HCT116 (cell line): ENCODE results near the gene SAMD4A. TPM values are rescaled to one million over a fixed set of nuclear protein-coding genes. Genes with fewer than 3 reads are reported as not detected.

Experiments
- ATAC-seq: fragments of 200-7000 bp; cut with Tn5 transposase; 2 replicates; pipeline ENCODE4 v1.9.1; 2020; ENCODE audit warnings: mild to moderate bottlenecking, moderate library complexity
- BruUV-seq: library from RNA; stranded (reverse); fragments of 400-500 nt; replicated peaks from 2 replicates; lab custom pipeline; 2021; lab: Mats Ljungman, UMichigan
- CTCF ChIA-PET: fragments of 300-600 bp; sonication (Branson Sonifier 250); formaldehyde crosslinking; loops from one replicate; lab custom pipeline; 2021; ENCODE audit warnings: antibody characterized with exemption; lab: Charles Lee
- POLR2A ChIA-PET: fragments of 300-600, 350-600 bp; sonication (Branson Sonifier 250); formaldehyde crosslinking; loops from one replicate; lab custom pipeline; 2021; ENCODE audit warnings: antibody characterized with exemption; lab: Charles Lee
- RAD21 ChIA-PET, 2 experiments: fragments of 300-600 bp; sonication (Branson Sonifier 250); formaldehyde crosslinking; loops; one replicate each; lab custom pipeline; 2023; ENCODE audit warnings: low total read pairs in 2 of 2; ENCODE audit not compliant: uncharacterized antibody in 2 of 2, unreplicated experiment in 2 of 2, low non-redundant PET in 1 of 2; lab: Charles Lee
- DNase-seq: peaks from one replicate; pipeline ENCODE4 v3.0.0-alpha.2; 2010; ENCODE audit warnings: low read depth, low spot score
- H2AFZ ChIP-seq: fragments of 200-600 bp; shearing (Covaris generic), sonication (generic); 2 replicates; pipeline ENCODE4 v1.6.1; 2017; ENCODE audit warnings: low read depth, mixed run types, mixed read lengths, antibody characterized with exemption, low read length; ENCODE audit not compliant: poor library complexity, severe bottlenecking
- H3K27ac ChIP-seq: 2 replicates; pipeline ENCODE4 v1.5.1; 2012; ENCODE audit warnings: low read depth, low read length
- H3K27me3 ChIP-seq: fragments of 200-600 bp; sonication (generic); 2 replicates; pipeline ENCODE4 v1.6.1; 2016; ENCODE audit warnings: mixed run types, low read length, mixed read lengths; ENCODE audit not compliant: insufficient read depth
- H3K36me3 ChIP-seq, 2 experiments: fragments of 200-500 bp in 1 of 2; fragments of 200-600 bp in 1 of 2; sonication (Bioruptor generic) in 1 of 2; sonication (generic) in 1 of 2; 2 replicates each; pipeline versions ENCODE4 v1.5.1 to v1.6.1; 2014 to 2016; ENCODE audit warnings: low read length in 2 of 2, inconsistent platforms in 1 of 2, mixed read lengths in 1 of 2, mixed run types in 1 of 2; ENCODE audit not compliant: insufficient read depth in 2 of 2, control insufficient read depth in 1 of 2
- H3K4me1 ChIP-seq, 2 experiments: fragments of 200-600 bp in 1 of 2; sonication (generic) in 1 of 2; 2 replicates each; pipeline versions ENCODE4 v1.5.1 to v1.6.1; 2012 to 2017; ENCODE audit warnings: low read length in 2 of 2, inconsistent platforms in 1 of 2, mild to moderate bottlenecking in 1 of 2, mixed read lengths in 1 of 2, mixed run types in 1 of 2, moderate library complexity in 1 of 2; ENCODE audit not compliant: insufficient read depth in 2 of 2, control insufficient read depth in 1 of 2
- H3K4me2 ChIP-seq: fragments of 200-600 bp; sonication (generic); 2 replicates; pipeline ENCODE4 v1.6.1; 2017; ENCODE audit warnings: mixed run types, low read length, mixed read lengths
- H3K4me3 ChIP-seq, 2 experiments: fragments of 200-600 bp in 1 of 2; sonication (generic) in 1 of 2; replicated peaks in 1 of 2; 2 replicates each; pipeline ENCODE4 v1.5.1; 2011 to 2016; ENCODE audit warnings: low read length in 2 of 2, control low read depth in 1 of 2, low read depth in 1 of 2, mild to moderate bottlenecking in 1 of 2, mixed read lengths in 1 of 2, mixed run types in 1 of 2
- H3K79me2 ChIP-seq: fragments of 200-600 bp; sonication (generic); 2 replicates; pipeline ENCODE4 v1.6.1; 2017; ENCODE audit warnings: mild to moderate bottlenecking, mixed run types, low read length, moderate library complexity, mixed read lengths; ENCODE audit not compliant: insufficient read depth
- H3K9ac ChIP-seq: fragments of 200-600 bp; sonication (generic); 2 replicates; pipeline ENCODE4 v1.6.1; 2016; ENCODE audit warnings: low read length, mixed read lengths
- H3K9me2 ChIP-seq: fragments of 200-600 bp; sonication (generic), shearing (Covaris generic); 2 replicates; pipeline ENCODE4 v1.6.1; 2017; ENCODE audit warnings: mixed run types, mild to moderate bottlenecking, moderate library complexity; ENCODE audit not compliant: insufficient read depth
- H3K9me3 ChIP-seq, 2 experiments: fragments of 200-500 bp in 1 of 2; fragments of 200-600 bp in 1 of 2; sonication (Bioruptor generic) in 1 of 2; sonication (generic) in 1 of 2; 2 replicates each; pipeline ENCODE4 v1.6.1; 2014 to 2017; ENCODE audit warnings: low read length in 2 of 2, mixed read lengths in 2 of 2, inconsistent platforms in 1 of 2, low read depth in 1 of 2, mild to moderate bottlenecking in 1 of 2, mixed run types in 1 of 2, moderate library complexity in 1 of 2; ENCODE audit not compliant: control insufficient read depth in 1 of 2, insufficient read depth in 1 of 2
- H4K20me1 ChIP-seq: fragments of 200-600 bp; sonication (generic), shearing (Covaris generic); 2 replicates; pipeline ENCODE4 v1.6.1; 2017; ENCODE audit warnings: mixed run types, mild to moderate bottlenecking, moderate library complexity; ENCODE audit not compliant: insufficient read depth
- CTCF ChIP-seq, 3 experiments: fragments of 200-600 bp in 1 of 3; sonication (generic) in 1 of 3; IDR thresholded peaks in 2 of 3; conservative IDR thresholded peaks in 1 of 3; 2 replicates each; pipeline ENCODE4 v1.5.1; 2012 to 2017; ENCODE audit warnings: low read depth in 2 of 3, low read length in 2 of 3, antibody characterized with exemption in 1 of 3, borderline replicate concordance in 1 of 3, control low read depth in 1 of 3, mild to moderate bottlenecking in 1 of 3, mixed read lengths in 1 of 3, mixed run types in 1 of 3, moderate library complexity in 1 of 3; ENCODE audit not compliant: insufficient read depth in 1 of 3
- EGR1 ChIP-seq: IDR thresholded peaks from 2 replicates; pipeline ENCODE4 v1.6.1; 2012; ENCODE audit warnings: low read depth
- FOSL1 ChIP-seq: IDR thresholded peaks from 2 replicates; pipeline ENCODE4 v1.6.1; 2012; ENCODE audit warnings: low read depth
- JUND ChIP-seq: IDR thresholded peaks from 2 replicates; pipeline ENCODE4 v1.6.1; 2012
- MAX ChIP-seq: IDR thresholded peaks from 2 replicates; pipeline ENCODE4 v1.6.1; 2012
- REST ChIP-seq: IDR thresholded peaks from 2 replicates; pipeline ENCODE4 v1.6.1; 2012; ENCODE audit warnings: low read depth
- SRF ChIP-seq: IDR thresholded peaks from 2 replicates; pipeline ENCODE4 v1.6.1; 2012; ENCODE audit warnings: low read depth
- intact Hi-C: fragments of 100-400 bp; cut with micrococcal nuclease; formaldehyde crosslinking; loops from 2 replicates; pipeline ENCODE4 v1.10.0; 2022
- total RNA-seq: library from RNA; stranded (reverse); gene quantifications from one replicate; pipeline ENCODE4 v1.2.1, GENCODE V29; 2021; ENCODE audit not compliant: unreplicated experiment

The SAMD4A gene
- total RNA-seq, 1 experiment from 2014 or later = 9.0 TPM

- Histone ChIP-seq H3K36me3 (no peaks in the 10 kb centered on the region), H3K4me3 (peak overlapping the region in 1 of 2 experiments; percentile 37; a peak in 2 of 4 replicates), H3K9me3 (no peaks in the 10 kb centered on the region), H3K9me2 (no peaks in the 10 kb centered on the region), H3K27ac (peak overlapping the region; percentile 6; the same call in 1 of the 2 replicates), H2AFZ (no peak overlapping the region), H4K20me1 (no peaks in the 10 kb centered on the region), H3K4me2 (peak overlapping the region; percentile 80), H3K79me2 (no peaks in the 10 kb centered on the region; the same call in 1 of the 2 replicates), H3K9ac (peak overlapping the region; percentile 37), H3K4me1 (peaks cover 52 to 61% of the 10 kb centered on the region in 2 experiments), H3K27me3 (no peaks in the 10 kb centered on the region)
- intact Hi-C loops = loop anchor here (5.0 kb wide), 1 partner anchor 83 kb away; the partner anchor contains the start of gene SAMD4A
- RAD21 ChIA-PET = no interaction called here
- TF ChIP-seq REST (no peak), JUND (peak; percentile 10; the same call in 1 of the 2 replicates), SRF (no peak), FOSL1 (0 out of 2 replicates have a peak, but pooled peaks have one; percentile 38), EGR1 (no peak), CTCF (IDR thresholded peaks at IDR 0.05 in 2 of 3, conservative IDR thresholded peaks at IDR 0.05 in 1 of 3; ENCODE audit: borderline replicate concordance in 1 of 3, insufficient read depth in 1 of 3, low read depth in 2 of 3, low read length in 2 of 3) (no peak), MAX (peak; percentile 43; the same call in 1 of the 2 replicates)
- ATAC-seq (0 out of 2 replicates have a peak, but pooled peaks have one; percentile 2), DNase-seq (no peak)
- CTCF ChIA-PET = no interaction called here
- POLR2A ChIA-PET = no interaction called here
- BruUV-seq = no TSS peak
Measured at GRCh38 chr14:54650331-54650958, 83.5 kb downstream of the SAMD4A start.
